GM12875 (cell line): ENCODE results near the gene ANKH.
"Not testable (repeated sequence)": the region's sequence is repeated elsewhere in the genome, so short reads cannot be mapped to it uniquely, and the experiment has no call there.

Experiments
- H3K4me3 ChIP-seq: one replicate; pipeline ENCODE4 v1.5.1; 2011; ENCODE audit warnings: low read depth, low read length, control low read depth
- CTCF ChIP-seq: IDR thresholded peaks from 2 replicates; pipeline ENCODE4 v1.5.1; 2011; ENCODE audit warnings: low read depth, mild to moderate bottlenecking, control low read depth, inconsistent platforms, low read length, moderate library complexity, borderline replicate concordance; ENCODE audit not compliant: insufficient read depth

Gene ANKH

DNA sequence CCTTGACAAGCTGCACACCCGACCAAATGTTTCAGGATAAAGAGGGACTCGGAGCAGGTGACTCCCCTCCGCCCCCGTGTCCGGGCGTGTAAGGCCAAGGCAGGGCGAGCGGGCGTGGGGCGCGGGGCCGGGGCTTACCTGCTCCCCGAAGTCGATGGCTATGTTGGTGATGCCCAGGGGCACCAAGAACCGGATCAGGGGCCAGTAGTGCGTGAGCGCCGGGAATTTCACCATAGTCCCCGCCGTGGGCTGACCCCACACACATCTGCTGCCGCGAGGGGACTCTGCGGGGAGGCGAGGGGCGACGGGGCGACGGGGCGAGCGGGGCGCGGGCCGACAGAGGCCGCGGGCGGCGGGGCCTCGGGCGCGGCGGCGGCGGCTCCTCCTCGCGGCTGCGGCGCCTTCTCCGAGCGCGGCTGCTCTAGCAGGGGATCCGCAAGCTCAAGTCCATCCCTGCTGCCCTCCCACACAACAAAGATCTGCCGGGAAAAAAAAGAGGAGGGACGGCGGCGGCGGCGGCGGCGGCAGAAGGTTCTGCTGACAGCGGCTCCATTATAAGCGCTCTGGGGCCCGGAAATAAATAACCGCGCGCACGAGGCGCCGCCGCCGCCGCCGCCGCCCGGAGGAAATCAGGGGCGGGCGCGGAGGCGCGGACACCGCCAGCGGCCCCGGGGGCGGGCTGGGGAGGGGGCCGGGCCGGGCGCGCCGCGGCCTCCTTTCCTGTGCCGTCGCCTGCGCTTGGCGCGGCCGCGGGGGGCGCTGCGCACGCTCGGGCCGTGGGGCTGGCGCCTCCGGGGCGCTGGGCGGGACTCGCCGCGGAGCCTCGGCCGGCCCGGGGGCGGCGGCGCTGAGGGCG lies at the start of gene ANKH:
Gene ANKH, minus strand, starts transcription at position 565 of the 856 bp plus-strand sequence. Its CDS starts 331 bp downstream, at position 234.
- TF ChIP-seq CTCF: peak; percentile 62
- H3K4me3 ChIP-seq: peak within 1 kb of the TSS; percentile 71

DNA sequence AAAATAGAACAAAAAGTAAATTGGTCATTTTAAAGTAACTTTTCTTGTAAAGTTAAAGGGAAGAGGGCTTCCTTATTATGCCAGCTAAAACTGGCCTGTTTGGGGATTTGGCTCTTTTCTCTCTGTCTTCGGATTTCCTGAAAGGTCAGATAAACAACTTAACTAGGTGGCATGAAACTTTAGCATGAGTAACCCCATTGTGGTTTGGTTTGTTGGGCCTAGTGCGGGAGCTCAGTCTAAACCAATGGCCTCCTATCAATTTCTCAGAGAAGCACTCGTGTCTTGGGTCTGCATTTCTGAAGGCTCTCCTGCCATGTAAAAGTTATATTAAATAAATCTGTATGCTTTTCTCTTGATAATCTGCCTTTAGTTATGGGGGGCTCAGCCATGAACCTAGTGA lies 48.5 kb upstream of the ANKH start:
- no peak for TF ChIP-seq CTCF
- H3K4me3 ChIP-seq: no peak overlapping the region

DNA sequence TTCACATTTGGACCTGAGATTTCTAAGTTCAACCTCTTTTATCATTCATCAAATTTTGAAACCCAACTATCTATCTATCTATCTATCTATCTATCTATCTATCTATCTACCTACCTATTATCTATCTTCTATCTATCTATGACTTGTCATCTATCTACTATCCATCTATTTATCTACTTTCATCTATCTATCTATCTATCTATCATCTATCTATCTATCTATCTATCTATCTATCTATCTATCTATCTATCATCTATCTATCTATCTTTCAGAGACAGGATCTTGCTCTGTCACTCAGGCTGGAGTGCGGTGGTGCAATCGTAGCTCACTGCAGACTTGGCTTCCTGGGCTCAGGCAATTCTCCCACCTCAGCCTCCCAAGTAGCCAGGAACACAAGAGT lies 47.5 kb upstream of the ANKH start:
- H3K4me3 ChIP-seq: not testable (repeated sequence)

GRCh38 chr5:14917719-14918118 lies 46.1 kb upstream of the ANKH start:
- H3K4me3 ChIP-seq: no peak overlapping the region
- no peak for TF ChIP-seq CTCF

DNA sequence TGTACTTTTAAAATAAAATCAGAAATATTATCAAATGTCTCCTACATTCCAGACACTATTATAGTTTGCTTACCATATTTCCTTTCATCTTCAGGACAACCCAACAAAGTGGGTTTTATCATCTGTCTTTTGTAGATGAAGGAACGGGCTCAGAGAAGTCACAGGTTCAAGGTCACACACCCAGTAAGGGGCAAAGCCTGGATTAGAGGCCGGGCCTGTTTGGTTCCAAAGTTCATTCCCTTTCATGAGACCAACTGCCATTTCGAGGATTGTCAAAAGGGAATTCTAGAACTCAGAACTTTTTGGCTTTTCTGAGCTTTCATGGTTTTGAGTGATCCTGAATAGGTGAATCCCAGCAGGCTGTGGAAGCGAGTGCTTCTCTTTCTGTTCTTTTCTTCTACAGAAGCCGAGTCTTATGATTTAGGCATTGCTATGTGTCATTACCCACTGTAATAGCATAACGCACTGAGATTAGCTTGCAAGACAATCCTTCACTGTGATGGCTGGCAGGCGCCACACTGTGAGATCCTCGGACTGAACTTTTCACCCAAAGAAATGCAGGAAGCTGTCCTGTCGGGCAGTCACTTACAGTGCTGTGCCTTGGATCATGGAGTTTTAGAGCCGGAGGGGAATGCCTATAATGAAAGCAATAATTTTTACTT lies 43.8 kb upstream of the ANKH start:
- no peak overlapping the region for H3K4me3 ChIP-seq
- no peak for TF ChIP-seq CTCF

GRCh38 chr5:14914623-14915260 lies 43.2 kb upstream of the ANKH start:
- H3K4me3 ChIP-seq: no peak overlapping the region
- no peak for TF ChIP-seq CTCF

DNA sequence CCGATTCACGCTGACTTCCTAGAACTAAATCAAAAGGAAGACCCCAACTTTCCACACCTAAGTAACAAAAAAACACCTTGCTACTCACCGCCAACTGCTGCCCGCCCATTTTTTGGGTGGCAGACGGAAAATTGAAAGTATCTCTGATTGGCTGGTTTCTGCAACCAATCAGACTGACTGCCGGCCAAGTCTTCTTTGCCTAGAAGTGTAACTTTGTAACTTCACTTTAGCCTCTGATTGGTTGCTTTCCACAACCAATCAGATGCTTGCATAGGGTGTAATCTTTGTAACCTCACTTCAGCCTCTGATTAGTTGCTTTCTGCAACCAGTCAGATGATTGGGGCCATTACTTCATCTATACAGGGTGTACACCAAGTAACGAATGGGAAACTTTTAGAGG lies 42.6 kb upstream of the ANKH start:
- no peak for TF ChIP-seq CTCF
- no peak overlapping the region for H3K4me3 ChIP-seq
